HEK293 (cell line): Measurements from ENCODE around the gene KRT8.
A peak's percentile ranks its signal among the peaks of the same experiment; 100 is the strongest.

ENCODE experiments used
- CTCF ChIA-PET: fragments of 350-600 bp; formaldehyde crosslinking; extraction: SDS; loops from one replicate; lab custom pipeline; 2021; ENCODE audit warnings: antibody characterized with exemption; lab: Yijun Ruan, JAX
- POLR2A ChIA-PET: fragments of 300-600 bp; formaldehyde crosslinking; extraction: SDS; loops from one replicate; lab custom pipeline; 2020; ENCODE audit warnings: antibody characterized with exemption, inconsistent platforms; lab: Yijun Ruan, JAX
- H3K27ac ChIP-seq: fragments of 200-500 bp; sonication (Bioruptor generic); 2 replicates; pipeline ENCODE4 v1.5.1; 2014; ENCODE audit warnings: low read depth, low read length, control low read depth, inconsistent platforms; ENCODE audit errors: extremely low read depth
- H3K36me3 ChIP-seq, 2 experiments: fragments of 200-500 bp in 1 of 2; sonication (Bioruptor generic) in 1 of 2; 1 replicate in 1 of 2; 2 replicates in 1 of 2; pipeline ENCODE4 v1.5.1; 2014 to 2017; ENCODE audit warnings: inconsistent platforms in 2 of 2, low read length in 2 of 2; ENCODE audit not compliant: control insufficient read depth in 2 of 2, insufficient read depth in 1 of 2
- H3K4me1 ChIP-seq: fragments of 200-500 bp; sonication (Bioruptor generic); 2 replicates; pipeline ENCODE4 v1.5.1; 2014; ENCODE audit warnings: mild to moderate bottlenecking, low read length, inconsistent platforms; ENCODE audit not compliant: control insufficient read depth, insufficient read depth
- H3K4me3 ChIP-seq: 2 replicates; pipeline ENCODE4 v1.5.1; 2011; ENCODE audit warnings: low read depth, mild to moderate bottlenecking, control low read depth, low read length, moderate library complexity
- H3K9me3 ChIP-seq: fragments of 200-500 bp; sonication (Bioruptor generic); 2 replicates; pipeline ENCODE4 v1.5.1; 2014; ENCODE audit warnings: low read depth, low read length, inconsistent platforms; ENCODE audit not compliant: control insufficient read depth, insufficient read depth
- BCL11B ChIP-seq: fragments of 450-650 bp; formaldehyde crosslinking; IDR thresholded peaks from 2 replicates; pipeline ENCODE4 v1.5.1; 2016; ENCODE audit warnings: low read depth, missing biosample characterization, missing genetic modification characterization
- EGR2 ChIP-seq: fragments of 450-650 bp; formaldehyde crosslinking; IDR thresholded peaks from 2 replicates; pipeline ENCODE4 v1.5.1; 2016; ENCODE audit warnings: low read depth, missing biosample characterization, missing genetic modification characterization
- KLF7 ChIP-seq: fragments of 450-650 bp; formaldehyde crosslinking; IDR thresholded peaks from 2 replicates; pipeline ENCODE4 v1.5.1; 2016; ENCODE audit warnings: missing biosample characterization, missing genetic modification characterization, borderline replicate concordance
- KLF8 ChIP-seq: fragments of 450-650 bp; formaldehyde crosslinking; IDR thresholded peaks from 2 replicates; pipeline ENCODE4 v1.5.1; 2016; ENCODE audit warnings: missing biosample characterization, missing genetic modification characterization
- KLF9 ChIP-seq: fragments of 450-650 bp; formaldehyde crosslinking; IDR thresholded peaks from 2 replicates; pipeline ENCODE4 v1.5.1; 2016; ENCODE audit warnings: missing biosample characterization, missing genetic modification characterization, low read depth
- MZF1 ChIP-seq: fragments of 450-650 bp; formaldehyde crosslinking; IDR thresholded peaks from 2 replicates; pipeline ENCODE4 v1.5.1; 2017; ENCODE audit warnings: missing biosample characterization, missing genetic modification characterization, borderline replicate concordance
- SCRT2 ChIP-seq: fragments of 450-650 bp; formaldehyde crosslinking; IDR thresholded peaks from 2 replicates; pipeline ENCODE4 v1.5.1; 2016; ENCODE audit warnings: missing biosample characterization, missing genetic modification characterization
- ZBTB8A ChIP-seq: fragments of 450-650 bp; formaldehyde crosslinking; IDR thresholded peaks from 2 replicates; pipeline ENCODE4 v1.5.1; 2016; ENCODE audit warnings: missing biosample characterization, missing genetic modification characterization
- ZFP69B ChIP-seq: fragments of 450-650 bp; formaldehyde crosslinking; IDR thresholded peaks from 2 replicates; pipeline ENCODE4 v1.5.1; 2016; ENCODE audit warnings: missing biosample characterization, missing genetic modification characterization
- ZIC2 ChIP-seq: fragments of 450-650 bp; formaldehyde crosslinking; IDR thresholded peaks from 2 replicates; pipeline ENCODE4 v1.5.1; 2016; ENCODE audit warnings: missing biosample characterization, missing genetic modification characterization
- ZNF174 ChIP-seq: fragments of 450-650 bp; formaldehyde crosslinking; IDR thresholded peaks from 2 replicates; pipeline ENCODE4 v1.5.0; 2017; ENCODE audit warnings: missing biosample characterization, mild to moderate bottlenecking, missing genetic modification characterization
- ZNF223 ChIP-seq: fragments of 450-650 bp; formaldehyde crosslinking; IDR thresholded peaks from 2 replicates; pipeline ENCODE4 v1.5.1; 2016; ENCODE audit warnings: missing biosample characterization, missing genetic modification characterization
- ZNF24 ChIP-seq: fragments of 450-650 bp; formaldehyde crosslinking; IDR thresholded peaks from 2 replicates; pipeline ENCODE4 v1.5.1; 2016; ENCODE audit warnings: missing biosample characterization, missing genetic modification characterization
- ZNF302 ChIP-seq: fragments of 450-650 bp; formaldehyde crosslinking; IDR thresholded peaks from 2 replicates; pipeline ENCODE4 v1.5.1; 2016; ENCODE audit warnings: missing biosample characterization, missing genetic modification characterization, low read depth
- ZNF324 ChIP-seq: fragments of 450-650 bp; formaldehyde crosslinking; IDR thresholded peaks from 2 replicates; pipeline ENCODE4 v1.5.1; 2016; ENCODE audit warnings: missing biosample characterization, missing genetic modification characterization
- ZNF335 ChIP-seq: fragments of 450-650 bp; formaldehyde crosslinking; conservative IDR thresholded peaks from 2 replicates; pipeline ENCODE4 v1.5.1; 2016; ENCODE audit warnings: missing biosample characterization, missing genetic modification characterization
- ZNF426 ChIP-seq: fragments of 450-650 bp; formaldehyde crosslinking; IDR thresholded peaks from 2 replicates; pipeline ENCODE4 v1.5.1; 2017; ENCODE audit warnings: missing biosample characterization, missing genetic modification characterization, mild to moderate bottlenecking, inconsistent platforms, moderate library complexity
- ZNF510 ChIP-seq: fragments of 450-650 bp; formaldehyde crosslinking; IDR thresholded peaks from 2 replicates; pipeline ENCODE4 v1.5.1; 2018; ENCODE audit warnings: mild to moderate bottlenecking, missing genetic modification characterization, missing biosample characterization; ENCODE audit not compliant: insufficient replicate concordance
- ZNF530 ChIP-seq: fragments of 450-650 bp; formaldehyde crosslinking; IDR thresholded peaks from 2 replicates; pipeline ENCODE4 v1.5.1; 2016; ENCODE audit warnings: low read depth, missing biosample characterization, missing genetic modification characterization
- ZNF561 ChIP-seq: fragments of 450-650 bp; IDR thresholded peaks from 2 replicates; pipeline ENCODE4 v1.5.1; 2018; ENCODE audit warnings: missing biosample characterization, missing genetic modification characterization, borderline replicate concordance
- ZNF692 ChIP-seq: fragments of 450-650 bp; formaldehyde crosslinking; IDR thresholded peaks from 2 replicates; pipeline ENCODE4 v1.5.1; 2016; ENCODE audit warnings: missing biosample characterization, missing genetic modification characterization
- ZNF768 ChIP-seq: fragments of 450-650 bp; formaldehyde crosslinking; IDR thresholded peaks from 2 replicates; pipeline ENCODE4 v1.5.1; 2018; ENCODE audit warnings: missing biosample characterization, mild to moderate bottlenecking, missing genetic modification characterization
- ZNF777 ChIP-seq: fragments of 450-650 bp; formaldehyde crosslinking; IDR thresholded peaks from 2 replicates; pipeline ENCODE4 v1.5.1; 2017; ENCODE audit warnings: missing biosample characterization, missing genetic modification characterization, borderline replicate concordance
- ZNF785 ChIP-seq: fragments of 450-650 bp; formaldehyde crosslinking; IDR thresholded peaks from 2 replicates; pipeline ENCODE4 v1.5.1; 2016; ENCODE audit warnings: missing biosample characterization, missing genetic modification characterization
- TF ChIP-seq, protein P1 (sequence below): fragments of 450-650 bp; IDR thresholded peaks from 2 replicates; pipeline ENCODE4 v1.5.1; 2018; ENCODE audit warnings: missing biosample characterization, missing genetic modification characterization
- TF ChIP-seq, protein P2 (sequence below): fragments of 450-650 bp; formaldehyde crosslinking; IDR thresholded peaks from 2 replicates; pipeline ENCODE4 v1.5.1; 2016; ENCODE audit warnings: missing biosample characterization, missing genetic modification characterization
- TF ChIP-seq, protein P3 (sequence below): fragments of 450-650 bp; formaldehyde crosslinking; IDR thresholded peaks from 2 replicates; pipeline ENCODE4 v1.5.1; 2016; ENCODE audit warnings: missing biosample characterization, missing genetic modification characterization
- TF ChIP-seq, protein P4 (sequence below): fragments of 450-650 bp; formaldehyde crosslinking; IDR thresholded peaks from 2 replicates; pipeline ENCODE4 v1.5.0; 2017; ENCODE audit warnings: missing biosample characterization, missing genetic modification characterization, borderline replicate concordance

Gene KRT8

DNA sequence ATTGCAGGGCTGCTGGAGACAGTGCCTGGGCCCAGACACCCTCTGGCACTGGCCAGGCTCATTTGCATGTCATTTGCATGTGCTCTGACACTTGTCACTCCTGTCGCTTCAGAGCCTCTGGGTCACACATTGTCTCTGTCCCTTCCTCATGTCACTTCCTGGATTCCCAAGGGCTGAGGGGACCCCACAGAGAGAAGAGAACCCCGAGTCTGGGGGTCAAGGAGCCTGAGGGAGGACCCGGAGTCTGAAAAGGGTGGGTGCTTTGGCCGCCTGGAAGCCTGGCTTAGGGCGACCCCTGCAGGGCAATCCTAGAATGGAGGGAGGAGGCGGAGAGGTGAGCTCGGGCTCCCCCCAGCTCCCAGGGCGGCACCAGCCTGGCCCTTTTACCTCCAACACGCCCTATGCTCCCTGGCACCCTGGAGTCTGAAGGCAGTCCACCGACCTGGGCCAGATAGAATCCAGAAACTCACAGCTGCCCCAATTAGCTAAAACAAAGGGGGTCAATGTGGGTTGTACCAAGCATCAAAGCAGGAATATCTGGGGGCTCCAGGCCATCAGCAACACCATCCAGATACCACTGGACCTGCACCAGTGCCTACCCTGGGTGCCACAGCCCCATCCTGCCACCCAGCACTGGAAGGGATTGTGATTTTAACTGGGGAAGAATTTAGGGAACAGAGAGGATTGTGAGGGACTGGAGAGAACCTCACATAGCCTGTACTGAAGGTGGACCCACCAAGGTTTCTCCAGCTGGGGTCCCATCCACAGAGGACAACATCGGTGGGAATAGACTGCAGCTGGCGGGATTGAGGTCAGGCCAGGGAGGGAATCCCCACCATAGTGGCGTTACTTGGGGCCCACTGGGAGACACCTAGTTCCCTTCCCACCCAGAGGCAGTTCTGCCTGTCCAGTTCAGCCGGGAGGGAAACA is 34.2 kb downstream of the KRT8 start:
- Histone ChIP-seq H3K4me3 (no peak overlapping the region), H3K9me3 (no peaks in the 10 kb centered on the region), H3K27ac (no peak overlapping the region), H3K4me1 (peaks cover 13% of the 10 kb centered on the region; the same call in 1 of the 2 replicates), H3K36me3 (no peaks in the 10 kb centered on the region)
- ChIA-PET POLR2A (no interaction called here), CTCF (interaction anchor here (0.5 to 2.9 kb wide), 48 partner anchors 9 to 748 kb away, joined by 3 to 32 read pairs (median 4); partner anchors contain the start of genes KRT76, KRT8 and KRT84)
- peak; percentile 78 for TF ChIP-seq SCRT2
- TF ChIP-seq, protein P1, sequence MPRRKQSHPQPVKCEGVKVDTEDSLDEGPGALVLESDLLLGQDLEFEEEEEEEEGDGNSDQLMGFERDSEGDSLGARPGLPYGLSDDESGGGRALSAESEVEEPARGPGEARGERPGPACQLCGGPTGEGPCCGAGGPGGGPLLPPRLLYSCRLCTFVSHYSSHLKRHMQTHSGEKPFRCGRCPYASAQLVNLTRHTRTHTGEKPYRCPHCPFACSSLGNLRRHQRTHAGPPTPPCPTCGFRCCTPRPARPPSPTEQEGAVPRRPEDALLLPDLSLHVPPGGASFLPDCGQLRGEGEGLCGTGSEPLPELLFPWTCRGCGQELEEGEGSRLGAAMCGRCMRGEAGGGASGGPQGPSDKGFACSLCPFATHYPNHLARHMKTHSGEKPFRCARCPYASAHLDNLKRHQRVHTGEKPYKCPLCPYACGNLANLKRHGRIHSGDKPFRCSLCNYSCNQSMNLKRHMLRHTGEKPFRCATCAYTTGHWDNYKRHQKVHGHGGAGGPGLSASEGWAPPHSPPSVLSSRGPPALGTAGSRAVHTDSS (tag by site-specific recombination) = no peak
- 0 out of 2 replicates have a peak, but pooled peaks have one; percentile 47 for TF ChIP-seq ZNF561 (tag by site-specific recombination)
- no peak for TF ChIP-seq ZNF777 (tag by site-specific recombination)
- TF ChIP-seq ZNF768 = no peak
- TF ChIP-seq, protein P2, sequence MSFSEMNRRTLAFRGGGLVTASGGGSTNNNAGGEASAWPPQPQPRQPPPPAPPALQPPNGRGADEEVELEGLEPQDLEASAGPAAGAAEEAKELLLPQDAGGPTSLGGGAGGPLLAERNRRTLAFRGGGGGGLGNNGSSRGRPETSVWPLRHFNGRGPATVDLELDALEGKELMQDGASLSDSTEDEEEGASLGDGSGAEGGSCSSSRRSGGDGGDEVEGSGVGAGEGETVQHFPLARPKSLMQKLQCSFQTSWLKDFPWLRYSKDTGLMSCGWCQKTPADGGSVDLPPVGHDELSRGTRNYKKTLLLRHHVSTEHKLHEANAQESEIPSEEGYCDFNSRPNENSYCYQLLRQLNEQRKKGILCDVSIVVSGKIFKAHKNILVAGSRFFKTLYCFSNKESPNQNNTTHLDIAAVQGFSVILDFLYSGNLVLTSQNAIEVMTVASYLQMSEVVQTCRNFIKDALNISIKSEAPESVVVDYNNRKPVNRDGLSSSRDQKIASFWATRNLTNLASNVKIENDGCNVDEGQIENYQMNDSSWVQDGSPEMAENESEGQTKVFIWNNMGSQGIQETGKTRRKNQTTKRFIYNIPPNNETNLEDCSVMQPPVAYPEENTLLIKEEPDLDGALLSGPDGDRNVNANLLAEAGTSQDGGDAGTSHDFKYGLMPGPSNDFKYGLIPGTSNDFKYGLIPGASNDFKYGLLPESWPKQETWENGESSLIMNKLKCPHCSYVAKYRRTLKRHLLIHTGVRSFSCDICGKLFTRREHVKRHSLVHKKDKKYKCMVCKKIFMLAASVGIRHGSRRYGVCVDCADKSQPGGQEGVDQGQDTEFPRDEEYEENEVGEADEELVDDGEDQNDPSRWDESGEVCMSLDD (tag by site-specific recombination) = peak; percentile 43; the same call in 1 of the 2 replicates
- no peak for TF ChIP-seq ZNF324 (tag by site-specific recombination)
- no peak for TF ChIP-seq ZNF785 (tag by site-specific recombination)
- TF ChIP-seq KLF8 (tag by site-specific recombination) = no peak
- TF ChIP-seq, protein P3, sequence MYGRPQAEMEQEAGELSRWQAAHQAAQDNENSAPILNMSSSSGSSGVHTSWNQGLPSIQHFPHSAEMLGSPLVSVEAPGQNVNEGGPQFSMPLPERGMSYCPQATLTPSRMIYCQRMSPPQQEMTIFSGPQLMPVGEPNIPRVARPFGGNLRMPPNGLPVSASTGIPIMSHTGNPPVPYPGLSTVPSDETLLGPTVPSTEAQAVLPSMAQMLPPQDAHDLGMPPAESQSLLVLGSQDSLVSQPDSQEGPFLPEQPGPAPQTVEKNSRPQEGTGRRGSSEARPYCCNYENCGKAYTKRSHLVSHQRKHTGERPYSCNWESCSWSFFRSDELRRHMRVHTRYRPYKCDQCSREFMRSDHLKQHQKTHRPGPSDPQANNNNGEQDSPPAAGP (tag by site-specific recombination) = peak; percentile 34; the same call in 1 of the 2 replicates
- TF ChIP-seq ZNF510 (tag by site-specific recombination) = no peak
- no peak for TF ChIP-seq ZBTB8A (tag by site-specific recombination)
- TF ChIP-seq, protein P4, sequence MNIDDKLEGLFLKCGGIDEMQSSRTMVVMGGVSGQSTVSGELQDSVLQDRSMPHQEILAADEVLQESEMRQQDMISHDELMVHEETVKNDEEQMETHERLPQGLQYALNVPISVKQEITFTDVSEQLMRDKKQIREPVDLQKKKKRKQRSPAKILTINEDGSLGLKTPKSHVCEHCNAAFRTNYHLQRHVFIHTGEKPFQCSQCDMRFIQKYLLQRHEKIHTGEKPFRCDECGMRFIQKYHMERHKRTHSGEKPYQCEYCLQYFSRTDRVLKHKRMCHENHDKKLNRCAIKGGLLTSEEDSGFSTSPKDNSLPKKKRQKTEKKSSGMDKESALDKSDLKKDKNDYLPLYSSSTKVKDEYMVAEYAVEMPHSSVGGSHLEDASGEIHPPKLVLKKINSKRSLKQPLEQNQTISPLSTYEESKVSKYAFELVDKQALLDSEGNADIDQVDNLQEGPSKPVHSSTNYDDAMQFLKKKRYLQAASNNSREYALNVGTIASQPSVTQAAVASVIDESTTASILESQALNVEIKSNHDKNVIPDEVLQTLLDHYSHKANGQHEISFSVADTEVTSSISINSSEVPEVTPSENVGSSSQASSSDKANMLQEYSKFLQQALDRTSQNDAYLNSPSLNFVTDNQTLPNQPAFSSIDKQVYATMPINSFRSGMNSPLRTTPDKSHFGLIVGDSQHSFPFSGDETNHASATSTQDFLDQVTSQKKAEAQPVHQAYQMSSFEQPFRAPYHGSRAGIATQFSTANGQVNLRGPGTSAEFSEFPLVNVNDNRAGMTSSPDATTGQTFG (tag by site-specific recombination) = no peak
- no peak for TF ChIP-seq ZNF223
- TF ChIP-seq BCL11B (tag by site-specific recombination) = no peak
- no peak for TF ChIP-seq ZNF174 (tag by site-specific recombination)
- no peak for TF ChIP-seq ZNF530 (tag by site-specific recombination)
- no peak for TF ChIP-seq MZF1
- TF ChIP-seq ZNF302 (tag by site-specific recombination) = no peak
- TF ChIP-seq ZNF692 (tag by site-specific recombination) = peak; percentile 62
- TF ChIP-seq ZNF335 (tag by site-specific recombination) = peak; percentile 24; the same call in 1 of the 2 replicates
- no peak for TF ChIP-seq ZNF24
- TF ChIP-seq ZFP69B (tag by site-specific recombination) = peak; percentile 54; the same call in 1 of the 2 replicates
- 0 out of 2 replicates have a peak, but pooled peaks have one; percentile 49 for TF ChIP-seq KLF7
- TF ChIP-seq ZNF426 (tag by site-specific recombination) = no peak
- peak; percentile 8; the same call in 1 of the 2 replicates for TF ChIP-seq ZIC2 (tag by site-specific recombination)
- peak; percentile 30; the same call in 1 of the 2 replicates for TF ChIP-seq EGR2 (tag by site-specific recombination)
- no peak for TF ChIP-seq KLF9 (tag by site-specific recombination)
